Tongue (tissue), 2 donors: ENCODE results near the gene EFNA1. TPM values are rescaled to one million over a fixed set of nuclear protein-coding genes. Genes with fewer than 3 reads are reported as not detected.

Experiments used
- DNase-seq: peaks from one replicate; pipeline ENCODE4 v3.0.0-alpha.2; 2015
- total RNA-seq: library from RNA; depleted of rRNA; stranded (reverse); fragments of >200 nt; gene quantifications from one replicate; pipeline ENCODE4 v1.2.3, GENCODE V29; 2014

EFNA1 gene, protein sequence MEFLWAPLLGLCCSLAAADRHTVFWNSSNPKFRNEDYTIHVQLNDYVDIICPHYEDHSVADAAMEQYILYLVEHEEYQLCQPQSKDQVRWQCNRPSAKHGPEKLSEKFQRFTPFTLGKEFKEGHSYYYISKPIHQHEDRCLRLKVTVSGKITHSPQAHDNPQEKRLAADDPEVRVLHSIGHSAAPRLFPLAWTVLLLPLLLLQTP
- total RNA-seq, result 25.4 TPM

DNA sequence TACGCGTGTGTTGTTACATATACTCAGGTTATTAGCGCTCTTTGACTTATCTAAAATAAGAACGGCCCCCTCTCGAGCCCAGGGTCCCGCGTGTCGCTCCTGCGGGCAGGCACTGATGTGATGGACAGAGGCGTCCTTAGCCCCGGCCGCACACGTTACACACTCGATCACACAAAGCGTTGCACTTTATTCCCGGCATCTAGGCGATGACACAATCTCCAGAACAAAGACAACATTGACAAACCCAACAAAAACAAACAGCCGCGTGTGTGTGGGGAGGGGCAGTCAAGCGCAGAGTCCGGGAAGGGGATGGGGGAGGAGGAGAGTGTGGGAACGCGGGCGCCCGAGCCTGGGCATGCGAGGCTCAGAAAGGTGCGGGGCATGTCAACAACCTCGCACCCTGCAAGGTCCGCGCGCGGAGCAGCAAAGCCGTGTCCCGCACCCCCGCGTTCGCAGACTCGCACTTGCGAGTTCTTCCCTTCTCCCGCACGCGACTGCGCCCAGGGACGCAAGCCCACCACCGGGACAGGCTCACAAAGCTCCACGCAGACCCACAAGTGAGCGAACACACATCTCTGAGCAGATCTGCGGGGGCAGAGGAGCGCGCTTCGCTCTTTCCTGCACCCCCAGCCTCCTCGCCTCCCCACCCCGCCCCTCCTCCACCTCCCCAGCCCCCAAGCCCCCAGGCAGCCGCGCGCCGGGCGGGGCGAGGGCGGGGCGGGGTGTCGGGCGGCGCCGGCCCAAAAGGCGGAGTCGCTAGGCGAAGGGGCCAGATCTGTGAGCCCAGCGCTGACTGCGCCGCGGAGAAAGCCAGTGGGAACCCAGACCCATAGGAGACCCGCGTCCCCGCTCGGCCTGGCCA, at the start of gene EFNA1:
Gene EFNA1 (plus strand): TSS at position 772 of the 862 bp plus-strand sequence. CDS start 102 bp downstream, outside the sequence.
- peak; percentile 76 for DNase-seq

DNA sequence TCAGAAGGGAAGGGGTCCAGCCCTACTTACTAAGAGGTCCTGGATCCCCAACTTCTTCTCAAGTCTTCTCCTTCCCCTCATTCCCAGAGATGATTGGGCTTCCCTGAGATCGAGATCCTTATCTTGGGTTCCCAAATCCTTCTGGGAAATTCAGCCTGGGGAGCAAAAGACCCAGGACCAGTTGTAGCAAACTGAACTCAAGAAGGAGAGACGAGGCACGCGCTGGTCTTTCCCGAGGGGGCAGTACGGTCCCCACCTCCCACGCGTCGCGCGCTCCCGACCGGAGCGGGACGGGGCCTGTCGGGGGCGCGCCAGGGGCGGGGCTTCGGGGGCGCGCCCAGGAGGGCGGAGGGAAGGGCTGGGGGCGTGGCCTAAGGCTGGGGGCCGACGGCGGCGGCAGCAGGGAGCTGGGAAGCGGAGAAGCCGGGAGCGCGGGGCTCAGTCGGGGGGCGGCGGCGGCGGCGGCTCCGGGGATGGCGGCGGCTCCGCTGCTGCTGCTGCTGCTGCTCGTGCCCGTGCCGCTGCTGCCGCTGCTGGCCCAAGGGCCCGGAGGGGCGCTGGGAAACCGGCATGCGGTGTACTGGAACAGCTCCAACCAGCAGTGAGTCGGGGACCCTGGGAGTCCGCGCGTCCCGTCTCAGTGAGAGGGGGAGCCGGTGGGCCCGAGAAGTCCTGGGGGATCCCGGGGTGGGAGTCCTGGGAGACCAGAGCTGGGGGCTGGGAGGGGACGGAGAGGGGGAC, 49.0 kb upstream of the EFNA1 start, which contains the start of gene EFNA3:
Gene EFNA3 (plus strand): TSS at position 369 of the 741 bp plus-strand sequence. CDS start 105 bp downstream, at position 474.
- peak; percentile 81 for DNase-seq

DNA sequence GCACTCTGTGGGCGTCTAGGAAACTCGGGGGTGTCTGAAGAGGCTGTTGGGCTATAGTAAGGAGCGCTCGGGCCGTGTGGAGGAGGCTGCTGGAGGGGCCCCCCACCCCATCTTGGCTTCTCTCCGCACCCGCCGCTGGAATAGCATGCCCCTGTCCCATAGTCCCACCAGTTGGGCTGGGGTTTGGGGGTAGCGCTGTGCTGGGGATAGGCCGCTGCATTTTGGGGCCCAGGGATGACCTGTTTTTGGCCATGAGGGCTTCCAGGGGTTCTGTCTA, 48.5 kb upstream of the EFNA1 start:
- no peak for DNase-seq

DNA sequence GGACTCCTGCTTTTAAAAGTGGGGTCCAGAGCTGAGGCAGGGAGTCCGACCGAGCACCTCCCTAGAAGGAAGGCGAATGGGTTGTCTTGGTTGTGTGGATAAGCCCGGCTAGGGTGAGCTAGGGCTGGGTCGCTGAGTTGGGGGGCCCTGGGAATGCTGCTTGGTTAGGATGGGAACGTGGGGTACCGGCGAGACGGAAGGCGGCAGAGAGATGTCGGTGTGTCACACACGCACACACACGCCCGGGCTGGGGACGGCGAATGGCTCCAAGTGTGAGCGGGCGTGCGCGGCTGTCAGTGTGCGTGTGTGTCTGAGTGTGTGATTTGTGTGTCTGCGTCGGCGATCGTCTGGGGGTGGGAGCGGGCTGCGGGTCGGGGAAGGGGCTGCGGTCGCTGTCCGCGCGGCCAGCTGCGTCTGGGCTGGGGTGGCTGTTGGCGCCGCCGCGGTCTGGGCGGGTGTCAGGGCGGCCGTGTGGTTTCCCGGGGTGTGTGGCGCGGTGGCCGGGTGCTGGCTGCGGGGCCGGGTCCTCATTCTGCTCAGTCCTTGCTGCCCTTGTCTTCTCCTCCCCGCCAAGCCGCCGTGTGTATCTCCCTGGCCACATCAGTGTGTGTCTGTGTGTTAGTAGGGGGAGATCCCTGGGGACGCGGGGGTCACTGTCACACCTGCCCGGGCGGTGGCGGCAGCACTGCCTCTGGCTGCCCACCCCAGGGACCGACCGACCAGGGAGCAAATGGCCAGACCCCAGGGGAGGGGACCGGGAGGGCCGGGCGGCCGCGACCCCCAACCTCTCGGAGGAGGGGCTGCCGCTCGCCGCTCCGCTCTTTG, 48.0 kb upstream of the EFNA1 start:
- DNase-seq, result no peak

DNA sequence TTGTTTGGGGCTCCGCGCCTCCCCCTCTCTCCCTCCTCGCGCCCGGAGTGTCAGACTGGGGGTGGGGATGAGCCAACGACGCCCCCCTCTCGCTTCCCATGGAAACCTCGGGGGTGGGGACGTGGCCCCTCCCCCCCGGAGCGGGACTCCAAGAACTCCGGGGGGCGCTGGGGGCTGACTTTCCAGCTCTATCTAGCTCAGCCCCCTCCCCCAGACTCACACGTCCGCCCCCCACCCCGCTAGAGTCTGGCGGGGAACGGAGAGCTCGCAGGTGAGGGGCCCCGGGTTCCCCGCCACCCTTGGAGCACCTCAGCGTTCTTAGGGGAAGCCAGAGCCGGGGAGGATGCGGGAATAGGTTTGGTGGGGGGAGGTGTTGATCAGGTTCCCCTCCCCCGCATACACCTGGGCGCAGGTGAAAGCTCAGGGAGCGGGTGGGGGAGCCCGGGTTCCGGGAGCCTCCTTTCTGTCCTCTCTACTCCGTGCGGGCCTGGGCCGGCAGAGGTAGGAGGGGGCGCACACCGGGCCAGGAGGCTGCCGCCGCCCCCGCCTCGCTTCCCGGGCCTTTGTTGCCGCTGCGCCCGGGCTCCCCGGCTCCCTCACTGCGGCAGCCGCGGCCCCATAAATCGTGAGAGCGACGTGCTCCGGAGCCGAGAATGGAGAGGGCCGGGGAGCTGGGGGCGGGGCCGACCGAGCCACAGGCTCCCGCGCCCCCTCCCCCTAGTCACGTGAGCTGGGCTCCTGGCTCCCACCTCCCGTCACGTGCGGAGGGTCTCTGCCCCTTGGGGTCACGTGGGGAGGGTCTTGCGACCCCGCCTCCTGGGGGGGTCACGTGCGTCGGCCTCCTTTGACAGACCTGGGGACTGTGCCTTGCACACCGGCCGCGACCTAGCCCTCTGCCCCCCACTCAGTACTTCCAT, 47.1 kb upstream of the EFNA1 start:
- DNase-seq, result peak; percentile 64

DNA sequence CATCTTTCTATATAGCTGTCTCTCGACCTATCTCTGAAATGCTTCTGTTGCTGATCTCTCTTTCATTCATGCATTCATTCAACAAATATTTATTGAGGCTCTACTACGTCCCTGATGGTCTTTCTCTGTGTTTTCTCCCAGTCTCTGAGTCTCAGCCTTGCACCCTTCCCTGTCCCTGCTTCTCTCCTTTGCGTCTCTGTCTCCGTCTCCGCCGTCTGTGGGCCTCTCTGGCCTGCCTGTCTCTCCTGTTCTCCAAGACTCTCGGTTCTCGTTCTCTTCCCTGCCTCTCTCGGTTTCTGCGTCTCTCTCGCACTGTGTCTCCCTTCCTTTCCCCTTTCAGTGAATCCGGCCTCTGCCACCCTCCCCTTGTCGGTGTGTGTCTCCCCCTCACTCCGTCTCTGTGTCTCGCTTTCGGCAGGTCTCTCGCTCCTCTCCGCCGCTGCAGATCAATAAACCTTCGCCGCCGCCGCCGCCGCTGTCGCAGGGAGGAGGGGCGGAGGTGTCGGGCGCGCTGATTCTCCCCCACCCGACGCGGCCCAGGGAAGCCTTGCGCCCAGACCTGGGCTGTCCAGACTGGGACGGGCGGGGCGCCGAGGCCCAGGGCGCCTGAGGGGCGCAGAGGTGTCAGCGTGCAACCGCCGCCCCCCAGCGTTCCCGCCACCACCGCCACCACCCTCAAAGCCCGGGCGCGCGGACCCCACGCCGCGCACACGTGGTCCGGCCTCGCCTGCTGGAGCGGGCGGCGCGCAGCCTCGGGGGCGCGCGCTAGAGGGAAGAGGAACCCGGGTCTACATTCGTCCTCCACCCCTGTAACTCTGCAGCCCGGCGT, 46.0 kb upstream of the EFNA1 start:
- no peak for DNase-seq

DNA sequence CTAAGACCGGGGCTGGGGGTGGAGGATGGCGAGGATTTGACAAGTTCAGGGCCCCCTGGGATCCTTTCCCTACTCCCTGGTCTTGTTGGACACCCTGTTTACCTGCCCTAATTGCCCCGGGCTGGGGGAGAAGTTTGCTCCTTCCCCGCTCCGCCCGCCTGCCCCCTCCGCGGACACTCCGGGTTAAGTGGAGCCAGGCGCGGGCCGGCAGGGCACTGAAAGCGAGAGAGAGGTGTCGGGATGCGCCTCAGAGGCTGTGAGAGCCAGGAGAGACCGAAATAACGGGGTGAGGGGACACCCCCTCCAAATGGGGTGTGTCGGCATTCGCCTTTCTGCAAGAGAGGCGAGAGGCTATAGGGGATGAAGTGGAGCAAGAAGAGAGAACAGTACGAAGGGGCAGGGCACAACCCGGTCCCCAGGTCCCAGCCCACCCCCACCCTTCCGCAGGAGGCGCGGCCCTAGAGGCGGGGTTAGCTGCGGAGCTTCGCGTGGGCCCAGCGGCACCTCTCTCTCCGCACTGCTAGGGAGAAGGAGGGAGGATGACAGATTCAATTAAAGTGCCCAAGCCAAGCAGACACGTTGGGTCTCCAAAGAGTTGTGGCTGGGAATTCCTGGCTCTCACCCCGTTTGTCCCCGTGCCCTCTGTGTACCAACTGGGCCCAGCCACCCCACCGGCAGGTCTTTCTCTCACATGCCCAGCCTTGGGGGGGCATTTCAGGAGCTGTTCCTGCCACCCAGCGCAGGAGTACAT, 45.2 kb upstream of the EFNA1 start:
- DNase-seq, result no peak

DNA sequence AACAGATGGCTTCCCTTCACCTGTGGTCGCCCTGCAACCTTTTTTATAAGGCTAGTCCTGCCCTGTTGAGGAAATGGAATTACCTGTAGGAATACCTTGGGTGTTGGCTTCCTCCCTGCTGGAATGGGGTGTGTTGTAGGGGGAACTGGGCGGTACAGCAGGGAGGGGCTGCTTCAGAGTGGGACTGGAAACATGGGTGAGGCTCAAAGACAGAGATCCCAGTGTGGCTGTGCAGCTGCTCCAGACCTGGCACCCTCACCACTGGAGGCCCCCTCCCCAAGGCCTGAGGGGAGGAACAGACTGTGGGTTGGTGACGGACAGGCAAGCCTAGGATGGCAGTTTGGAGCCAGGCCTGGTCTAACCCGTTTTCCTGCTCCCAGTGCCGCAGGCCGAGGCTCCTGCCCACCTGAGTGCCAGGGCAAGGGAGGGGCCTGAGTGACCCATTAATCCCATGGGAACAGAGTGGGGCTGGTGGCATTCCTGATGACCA, 44.6 kb upstream of the EFNA1 start:
- no peak for DNase-seq

DNA sequence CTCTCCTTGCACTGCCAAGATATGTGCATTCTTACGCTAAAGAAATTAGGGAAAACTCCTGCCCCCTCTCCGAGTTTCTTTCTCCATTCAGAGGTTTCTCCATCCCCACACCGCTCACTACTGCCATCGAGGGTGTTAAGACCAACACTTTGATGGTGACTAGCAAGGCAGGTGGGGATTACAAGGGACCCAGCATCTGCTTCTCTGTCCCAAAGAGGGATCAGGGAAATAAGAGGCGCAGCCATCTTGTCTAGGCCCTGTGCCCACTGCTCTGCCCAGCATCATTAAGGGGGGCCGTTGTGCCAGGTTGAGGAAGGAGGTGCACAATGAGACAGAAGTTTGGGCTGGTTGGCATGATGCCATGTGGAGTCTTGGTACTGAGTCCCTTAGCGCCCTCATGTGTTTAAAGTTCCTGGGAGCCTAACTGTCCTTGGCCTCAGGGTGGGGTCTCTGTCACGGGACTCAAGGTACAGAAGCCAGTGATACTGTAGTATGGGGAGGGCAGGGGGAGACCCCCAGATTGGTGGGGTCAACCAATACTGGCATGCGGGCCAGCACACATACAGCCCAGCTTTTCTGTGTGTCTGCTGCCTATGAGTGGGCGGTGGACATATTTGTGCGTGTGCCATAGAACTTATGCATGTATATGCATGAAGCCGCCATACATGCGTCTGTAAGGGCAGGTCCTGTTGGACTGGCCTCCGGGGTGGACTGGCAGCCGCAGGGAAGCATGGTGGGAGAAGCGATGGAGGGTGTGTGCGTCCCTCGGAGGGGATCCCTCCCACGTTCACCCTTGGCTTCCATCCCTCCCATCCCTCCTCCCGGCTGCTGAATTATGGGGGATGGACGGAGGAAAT, 43.6 kb upstream of the EFNA1 start:
- peak; percentile 55 for DNase-seq

DNA sequence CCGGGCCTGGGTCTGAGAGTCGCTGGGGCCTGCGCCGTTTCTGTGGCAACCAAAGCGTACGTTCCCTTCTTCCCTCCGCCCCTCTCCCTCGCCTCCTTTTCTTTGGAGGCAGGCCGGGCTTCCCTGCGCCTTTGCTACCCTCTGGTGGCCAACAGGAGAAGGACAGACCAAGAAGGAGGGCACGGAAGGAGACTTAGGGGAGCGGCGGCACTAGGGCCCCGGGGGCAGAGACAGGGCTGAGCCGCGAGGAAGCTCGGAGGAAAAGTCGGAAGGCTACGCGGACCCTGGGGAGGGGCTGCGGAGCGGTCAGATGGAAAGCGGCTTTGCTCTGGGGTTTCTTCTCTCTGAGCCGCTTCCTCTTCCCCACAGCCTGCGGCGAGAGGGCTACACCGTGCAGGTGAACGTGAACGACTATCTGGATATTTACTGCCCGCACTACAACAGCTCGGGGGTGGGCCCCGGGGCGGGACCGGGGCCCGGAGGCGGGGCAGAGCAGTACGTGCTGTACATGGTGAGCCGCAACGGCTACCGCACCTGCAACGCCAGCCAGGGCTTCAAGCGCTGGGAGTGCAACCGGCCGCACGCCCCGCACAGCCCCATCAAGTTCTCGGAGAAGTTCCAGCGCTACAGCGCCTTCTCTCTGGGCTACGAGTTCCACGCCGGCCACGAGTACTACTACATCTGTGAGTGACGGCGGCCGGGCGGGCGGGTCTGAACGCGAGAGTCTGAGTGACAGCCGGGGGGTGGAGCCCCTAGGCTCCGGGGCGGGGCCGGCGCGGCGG, 42.8 kb upstream of the EFNA1 start:
- DNase-seq, result peak; percentile 99

DNA sequence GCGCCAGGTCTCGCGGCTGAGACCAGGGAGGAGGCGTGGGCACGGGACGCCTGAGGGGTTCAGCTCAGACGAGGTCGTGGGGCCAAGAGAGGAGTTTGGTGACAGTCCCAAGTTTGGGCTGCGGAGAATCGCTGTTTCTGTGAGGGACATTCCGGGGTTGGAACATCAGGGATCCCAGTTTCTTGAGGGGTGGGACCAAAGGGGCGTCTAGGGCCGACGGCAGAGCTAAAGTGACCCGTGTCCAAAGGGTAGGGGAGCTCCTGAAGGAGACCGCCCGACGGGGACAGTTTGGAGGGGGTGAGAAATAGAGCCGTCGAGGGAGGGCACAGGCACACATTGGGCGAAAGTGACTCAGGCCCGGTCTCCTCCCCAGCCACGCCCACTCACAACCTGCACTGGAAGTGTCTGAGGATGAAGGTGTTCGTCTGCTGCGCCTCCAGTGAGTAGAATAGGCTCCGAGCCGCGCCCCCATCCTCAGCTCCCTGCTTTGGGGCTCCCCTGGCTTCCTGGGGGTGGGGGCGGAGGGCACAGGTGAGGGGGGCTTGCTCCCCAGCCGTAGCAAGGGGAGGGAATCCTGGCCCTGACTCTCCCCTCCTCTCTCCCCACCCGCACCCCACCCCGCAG, 42.1 kb upstream of the EFNA1 start:
- peak; percentile 66 for DNase-seq

DNA sequence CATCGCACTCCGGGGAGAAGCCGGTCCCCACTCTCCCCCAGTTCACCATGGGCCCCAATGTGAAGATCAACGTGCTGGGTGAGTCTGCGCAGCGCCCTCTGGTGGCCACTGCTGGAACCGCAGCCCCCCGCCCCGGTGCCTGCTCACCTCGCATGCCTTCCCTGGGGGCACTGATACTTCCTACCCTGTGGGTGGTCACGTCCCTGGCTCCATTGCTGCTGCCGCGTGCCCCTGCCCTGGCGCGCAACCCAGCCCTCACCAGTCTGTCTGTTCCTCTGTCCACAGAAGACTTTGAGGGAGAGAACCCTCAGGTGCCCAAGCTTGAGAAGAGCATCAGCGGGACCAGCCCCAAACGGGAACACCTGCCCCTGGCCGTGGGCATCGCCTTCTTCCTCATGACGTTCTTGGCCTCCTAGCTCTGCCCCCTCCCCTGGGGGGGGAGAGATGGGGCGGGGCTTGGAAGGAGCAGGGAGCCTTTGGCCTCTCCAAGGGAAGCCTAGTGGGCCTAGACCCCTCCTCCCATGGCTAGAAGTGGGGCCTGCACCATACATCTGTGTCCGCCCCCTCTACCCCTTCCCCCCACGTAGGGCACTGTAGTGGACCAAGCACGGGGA, 41.4 kb upstream of the EFNA1 start:
- DNase-seq, result peak; percentile 71

DNA sequence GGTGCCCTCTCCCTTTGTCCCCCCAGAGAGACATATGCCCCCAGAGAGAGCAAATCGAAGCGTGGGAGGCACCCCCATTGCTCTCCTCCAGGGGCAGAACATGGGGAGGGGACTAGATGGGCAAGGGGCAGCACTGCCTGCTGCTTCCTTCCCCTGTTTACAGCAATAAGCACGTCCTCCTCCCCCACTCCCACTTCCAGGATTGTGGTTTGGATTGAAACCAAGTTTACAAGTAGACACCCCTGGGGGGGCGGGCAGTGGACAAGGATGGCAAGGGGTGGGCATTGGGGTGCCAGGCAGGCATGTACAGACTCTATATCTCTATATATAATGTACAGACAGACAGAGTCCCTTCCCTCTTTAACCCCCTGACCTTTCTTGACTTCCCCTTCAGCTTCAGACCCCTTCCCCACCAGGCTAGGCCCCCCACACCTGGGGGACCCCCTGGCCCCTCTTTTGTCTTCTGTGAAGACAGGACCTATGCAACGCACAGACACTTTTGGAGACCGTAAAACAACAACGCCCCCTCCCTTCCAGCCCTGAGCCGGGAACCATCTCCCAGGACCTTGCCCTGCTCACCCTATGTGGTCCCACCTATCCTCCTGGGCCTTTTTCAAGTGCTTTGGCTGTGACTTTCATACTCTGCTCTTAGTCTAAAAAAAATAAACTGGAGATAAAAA, 40.7 kb upstream of the EFNA1 start:
- no peak for DNase-seq

DNA sequence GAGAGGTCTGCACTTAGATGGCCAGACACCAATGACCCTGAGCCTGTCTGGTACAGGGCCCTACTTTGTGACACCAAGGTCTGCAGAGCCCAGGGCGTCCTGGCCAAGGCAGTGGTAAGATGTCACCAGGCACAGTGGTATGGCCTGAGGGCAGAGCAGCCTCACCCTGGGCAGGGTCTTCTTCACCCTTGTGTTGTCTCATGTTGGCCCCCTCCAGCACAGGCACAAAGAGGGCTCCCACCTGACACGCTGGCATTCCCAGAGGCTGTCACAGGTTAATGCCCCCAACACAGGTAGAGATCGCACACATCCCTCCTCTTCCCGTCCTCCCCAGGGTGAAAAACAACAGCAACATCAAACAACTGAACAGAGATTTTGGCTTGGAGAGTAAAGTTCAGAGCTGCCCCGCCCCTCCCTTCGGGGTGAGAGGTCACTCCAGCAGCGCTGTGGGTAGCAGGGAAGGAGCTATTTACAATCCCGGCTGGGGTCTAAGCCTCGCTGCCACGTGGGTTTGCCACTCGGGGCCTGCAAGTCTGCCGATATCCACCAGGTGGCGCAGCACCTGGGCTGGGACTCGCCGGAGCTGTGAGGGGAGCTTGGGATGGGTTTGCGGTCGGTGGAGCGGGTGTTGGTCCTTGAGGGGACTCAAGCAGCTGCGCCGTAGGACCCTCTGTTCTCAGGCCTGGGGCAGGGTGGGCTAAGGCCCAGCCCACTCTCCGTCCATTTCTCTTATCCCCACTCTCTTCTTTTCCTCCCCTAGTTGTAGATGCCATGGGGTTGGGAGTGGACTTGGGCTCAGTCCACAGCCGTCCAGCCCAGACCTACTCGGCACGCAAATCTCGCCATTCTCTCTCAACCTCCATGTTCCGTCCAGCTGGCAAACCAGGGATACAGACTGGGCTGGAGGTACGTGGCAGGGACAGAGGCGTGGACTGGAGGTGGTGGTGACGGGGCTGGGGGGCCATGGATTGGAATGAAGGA, 36.3 kb upstream of the EFNA1 start:
- peak; percentile 88 for DNase-seq

DNA sequence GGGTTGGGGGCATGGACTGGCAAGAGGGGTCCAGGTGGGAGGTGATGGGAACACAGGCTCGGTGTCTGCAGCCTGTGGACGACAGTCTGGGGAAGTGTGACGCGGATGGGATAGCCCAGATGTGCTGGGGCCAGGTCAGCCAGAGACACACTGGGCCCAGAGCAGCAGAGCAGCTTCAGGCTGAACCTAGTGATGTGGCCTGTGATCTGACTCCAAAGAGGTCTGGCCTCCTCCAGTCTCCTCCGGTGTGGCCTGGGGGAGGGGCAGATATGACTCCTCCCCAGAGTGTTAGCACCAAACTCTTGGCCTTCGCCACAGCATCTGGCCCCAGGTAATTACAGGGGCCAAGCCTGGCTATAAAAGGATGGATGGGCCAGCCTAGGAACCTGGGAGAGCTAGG, 35.5 kb upstream of the EFNA1 start:
- DNase-seq, result no peak
